Heart right ventricle (tissue), 16 donors: ENCODE measurements around the gene UMODL1. TPM values are rescaled to one million over a fixed set of nuclear protein-coding genes. Genes with fewer than 3 reads are reported as not detected.

Experiments used
- ATAC-seq, 8 donors: fragments of 200-7000 bp; cut with Tn5 transposase; one replicate each; pipeline ENCODE4 v1.9.1; 2020; ENCODE audit warnings: mild to moderate bottlenecking in 8 of 8, moderate library complexity in 8 of 8, moderate number of reproducible peaks in 1 of 8
- DNase-seq, 2 donors: peaks; one replicate each; pipeline ENCODE4 v3.0.0-alpha.2; 2020
- H3K27ac ChIP-seq, 10 donors: fragments of 200-600 bp; sonication (generic) in 2 of 10; one replicate each; pipeline versions ENCODE4 v1.5.0 to v1.8.0; 2020 to 2022; ENCODE audit warnings: mild to moderate bottlenecking in 3 of 10
- H3K27me3 ChIP-seq, 7 donors: fragments of 200-600 bp; one replicate each; pipeline ENCODE4 v1.8.0; 2021 to 2022; ENCODE audit warnings: mild to moderate bottlenecking in 2 of 7
- H3K36me3 ChIP-seq, 9 donors: fragments of 200-600 bp; sonication (generic) in 1 of 9; one replicate each; pipeline versions ENCODE4 v1.5.0 to v1.8.0; 2020 to 2022; ENCODE audit warnings: mild to moderate bottlenecking in 2 of 9
- H3K4me1 ChIP-seq, 9 donors: fragments of 200-600 bp; sonication (generic) in 1 of 9; one replicate each; pipeline versions ENCODE4 v1.5.0 to v1.8.0; 2020 to 2022; ENCODE audit warnings: mild to moderate bottlenecking in 4 of 9
- H3K4me3 ChIP-seq, 10 donors: fragments of 200-600 bp; sonication (generic) in 2 of 10; one replicate each; pipeline versions ENCODE4 v1.5.0 to v1.8.0; 2020 to 2022; ENCODE audit warnings: mild to moderate bottlenecking in 7 of 10, moderate library complexity in 2 of 10
- H3K9me3 ChIP-seq, 11 donors: fragments of 200-600 bp in 10 of 11; sonication (generic) in 2 of 11; one replicate each; pipeline versions ENCODE4 v1.5.0 to v1.8.0; 2013 to 2022; ENCODE audit warnings: mild to moderate bottlenecking in 2 of 11, control low read depth in 1 of 11, moderate library complexity in 1 of 11
- CTCF ChIP-seq, 9 donors: fragments of 200-600 bp; sonication (generic) in 2 of 9; IDR thresholded peaks; one replicate each; pipeline versions ENCODE4 v1.5.0 to v1.8.0; 2021 to 2022; ENCODE audit warnings: antibody characterized with exemption in 9 of 9, mild to moderate bottlenecking in 5 of 9, moderate library complexity in 1 of 9
- WGBS, 2 donors: extraction: QIAGEN DNeasy Blood & Tissue Kit; methylation state at CpG; one replicate each; pipeline ENCODE4 v1.1.7; 2013; ENCODE audit warnings: inconsistent platforms in 1 of 2; 5-methylcytosine and 5-hydroxymethylcytosine counted together
- intact Hi-C, 10 donors: fragments of 100-400 bp; cut with DNase I; formaldehyde crosslinking; loops; one replicate each; pipeline versions ENCODE4 v1.11.1 to v1.14.2; 2022
- polyA plus RNA-seq, 2 donors: library from polyadenylated mRNA; stranded (reverse); fragments of 200-250 nt; gene quantifications; one replicate each; pipeline ENCODE4 v1.2.3, GENCODE V29; 2013
- total RNA-seq, 10 donors: library from RNA; stranded (reverse); fragmentation: NEBNext Ultra II Directional in 3 of 10; extraction: Animal tissue kit (Norgen Biotek cat#: 25700) in 3 of 10; gene quantifications; one replicate each; pipeline versions ENCODE4 v1.2.1 to v1.2.4, GENCODE V29; 2021 to 2023
- donor health status: Arrhythmogenic right ventricular cardiomyopathy.
- donor health status: ischemic (EF 13 %, LVEDD 7.1; RV severe dilation, severe dysfunction).
- donor health status: healthy with polysubstance abuse.
- donor health status: DM: no; HTN: yes; CAD: no.
- donor health status: DM: no; HTN: no; CAD: no.
- donor health status: ischemic (EF 25% LVEDD 6.9; RV normal size, moderate dysfunction).
- donor health status: ischemic (EF 25% LVEDD 5.7; RV mildly dilated, moderate dysfunction).
- donor health status: healthy.
- donor health status: DM: yes; HTN: yes; CAD: no.
- donor health status: Ischemic cardiomyopathy.
- donor health status: ischemic (EF 35%, LVEDD 5.7; RV mildly dilated, moderate dysfunction).
- donor health status: nonischemic (EF 11% LVEDD 7.7; RV severe dilation, severe dysfunction).
- donor health status: DM: yes; HTN: yes; CAD: no.
- donor health status: PGD.
- donor health status: ischemic (EF 29% LVEDD 5.4; RV normal size, mild dysfunction).
- donor health status: nonischemic (EF 23%, LVEDD 6.1; RV moderate dilation, normal function).

Gene UMODL1
- total and polyA plus RNA-seq, 12 donors: 0.13 to 0.31 (median 0.25) TPM; not detected in 9

- no peak for DNase-seq
- 81 to 83% methylated on average over 24 of the region's 24 CpGs for WGBS, 2 donors
- Histone ChIP-seq H3K9me3 (no peaks in the 10 kb centered on the region), H3K4me3 (no peak overlapping the region), H3K4me1 (peaks cover 0 to 27% (median 14%) of the 10 kb centered on the region in 9 donors), H3K27me3 (peaks cover 0 to 58% (median 14%) of the 10 kb centered on the region in 7 donors), H3K27ac (no peak overlapping the region), H3K36me3 (no peaks in the 10 kb centered on the region)
- TF ChIP-seq CTCF (IDR thresholded peaks at IDR 0.05): no peak
- intact Hi-C loops: loop anchor here in 8 of 10 donors (5.0 to 10.0 kb wide), 5 partner anchors 99 to 496 kb away; partner anchors contain the start of genes ZBTB21 (in 3 of the 8) and C2CD2 (in 2 of the 8)
- no peak for ATAC-seq
Measured at GRCh38 chr21:42110691-42111469, 39.8 kb downstream of the UMODL1 start.

- ATAC-seq (no peak), DNase-seq (no peak)
- no peaks in the 10 kb centered on the region for H3K9me3 ChIP-seq
- H3K27me3 ChIP-seq: peaks cover 0 to 55% (median 14%) of the 10 kb centered on the region in 7 donors
- intact Hi-C loops: loop anchor here in 8 of 10 donors (5.0 to 10.0 kb wide), 5 partner anchors 99 to 497 kb away; partner anchors contain the start of genes ZBTB21 (in 3 of the 8) and C2CD2 (in 2 of the 8)
- H3K27ac ChIP-seq: no peak overlapping the region
- H3K36me3 ChIP-seq: no peaks in the 10 kb centered on the region
- no peak for TF ChIP-seq CTCF (IDR thresholded peaks at IDR 0.05)
- peaks cover 0 to 27% (median 14%) of the 10 kb centered on the region in 9 donors for H3K4me1 ChIP-seq
- 83 to 87% methylated on average over 8 of the region's 8 CpGs for WGBS, 2 donors
- no peak overlapping the region for H3K4me3 ChIP-seq
Measured at GRCh38 chr21:42111470-42111743, 40.3 kb downstream of the UMODL1 start.

GRCh38 chr21:42111811-42112210, 40.7 kb downstream of the UMODL1 start:
- no peaks in the 10 kb centered on the region for H3K36me3 ChIP-seq
- intact Hi-C loops: loop anchor here in 8 of 10 donors (5.0 to 10.0 kb wide), 5 partner anchors 100 to 497 kb away; partner anchors contain the start of genes ZBTB21 (in 3 of the 8) and C2CD2 (in 2 of the 8)
- ATAC-seq (no peak), DNase-seq (no peak)
- peaks cover 0 to 27% (median 14%) of the 10 kb centered on the region in 9 donors for H3K4me1 ChIP-seq
- H3K9me3 ChIP-seq: no peaks in the 10 kb centered on the region
- no peak overlapping the region for H3K4me3 ChIP-seq
- no peak overlapping the region for H3K27ac ChIP-seq
- WGBS, 2 donors: 86 to 87% methylated on average over 10 of the region's 10 CpGs
- no peak for TF ChIP-seq CTCF (IDR thresholded peaks at IDR 0.05)
- H3K27me3 ChIP-seq: peaks cover 0 to 51% (median 18%) of the 10 kb centered on the region in 7 donors

GRCh38 chr21:42112238-42112637, 41.1 kb downstream of the UMODL1 start:
- no peak overlapping the region for H3K4me3 ChIP-seq
- no peak overlapping the region for H3K27ac ChIP-seq
- WGBS, 2 donors: 84 to 94% methylated on average over 1 of the region's 1 CpG
- H3K27me3 ChIP-seq: peaks cover 0 to 47% (median 17%) of the 10 kb centered on the region in 7 donors
- TF ChIP-seq CTCF (IDR thresholded peaks at IDR 0.05): no peak
- peaks cover 0 to 31% (median 16%) of the 10 kb centered on the region in 9 donors for H3K4me1 ChIP-seq
- no peak for ATAC-seq
- H3K9me3 ChIP-seq: no peaks in the 10 kb centered on the region
- intact Hi-C loops: loop anchor here in 8 of 10 donors (5.0 to 10.0 kb wide), 5 partner anchors 100 to 497 kb away; partner anchors contain the start of genes ZBTB21 (in 3 of the 8) and C2CD2 (in 2 of the 8)
- no peaks in the 10 kb centered on the region for H3K36me3 ChIP-seq
- no peak for DNase-seq
